Erythroblast (primary cell): ENCODE data around the gene CAPN8.

ENCODE experiments used
- GATA1 ChIP-seq: IDR thresholded peaks from 2 replicates; pipeline ENCODE4 v1.6.1; 2011; ENCODE audit warnings: low read depth, mild to moderate bottlenecking, control low read depth, low read length, moderate library complexity
- POLR2A ChIP-seq: IDR thresholded peaks from 2 replicates; pipeline ENCODE4 v1.6.1; 2011; ENCODE audit warnings: mild to moderate bottlenecking, low read length

GRCh38 chr1:223508796-223509195 lies 156.7 kb downstream of the CAPN8 start:
- TF ChIP-seq POLR2A (no peak), GATA1 (no peak)
